ENCODE results near the gene DEDD. TPM values are rescaled to one million over a fixed set of nuclear protein-coding genes. Genes with fewer than 3 reads are reported as not detected.
A peak's percentile ranks its signal among the peaks of the same experiment; 100 is the strongest.

Gene DEDD
- total and polyA plus RNA-seq, 12 donors, result 19.7 to 33.0 (median 26.3) TPM

GRCh38 chr1:161111117-161111516 is 21.4 kb downstream of the DEDD start:
- Histone ChIP-seq H3K4me1 (peaks cover 0 to 50% (median 33%) of the 10 kb centered on the region in 9 donors), H3K27me3 (no peaks in the 10 kb centered on the region), H3K9me3 (no peaks in the 10 kb centered on the region), H3K27ac (no peak overlapping the region), H3K36me3 (peaks cover 0 to 34% (median 0%) of the 10 kb centered on the region in 9 donors), H3K4me3 (no peak overlapping the region)
- TF ChIP-seq, protein P1, sequence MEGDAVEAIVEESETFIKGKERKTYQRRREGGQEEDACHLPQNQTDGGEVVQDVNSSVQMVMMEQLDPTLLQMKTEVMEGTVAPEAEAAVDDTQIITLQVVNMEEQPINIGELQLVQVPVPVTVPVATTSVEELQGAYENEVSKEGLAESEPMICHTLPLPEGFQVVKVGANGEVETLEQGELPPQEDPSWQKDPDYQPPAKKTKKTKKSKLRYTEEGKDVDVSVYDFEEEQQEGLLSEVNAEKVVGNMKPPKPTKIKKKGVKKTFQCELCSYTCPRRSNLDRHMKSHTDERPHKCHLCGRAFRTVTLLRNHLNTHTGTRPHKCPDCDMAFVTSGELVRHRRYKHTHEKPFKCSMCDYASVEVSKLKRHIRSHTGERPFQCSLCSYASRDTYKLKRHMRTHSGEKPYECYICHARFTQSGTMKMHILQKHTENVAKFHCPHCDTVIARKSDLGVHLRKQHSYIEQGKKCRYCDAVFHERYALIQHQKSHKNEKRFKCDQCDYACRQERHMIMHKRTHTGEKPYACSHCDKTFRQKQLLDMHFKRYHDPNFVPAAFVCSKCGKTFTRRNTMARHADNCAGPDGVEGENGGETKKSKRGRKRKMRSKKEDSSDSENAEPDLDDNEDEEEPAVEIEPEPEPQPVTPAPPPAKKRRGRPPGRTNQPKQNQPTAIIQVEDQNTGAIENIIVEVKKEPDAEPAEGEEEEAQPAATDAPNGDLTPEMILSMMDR (IDR thresholded peaks at IDR 0.05), result no peak
- ATAC-seq, result no peak
- intact Hi-C loops (cut with DNase I), result no loop called here
- no peak for DNase-seq
- 94 to 96% methylated on average over 3 of the region's 3 CpGs for WGBS, 2 donors

GRCh38 chr1:161106431-161106830 is 26.0 kb downstream of the DEDD start:
- no peak for DNase-seq
- intact Hi-C loops (cut with DNase I), result no loop called here
- Histone ChIP-seq H3K27ac (no peak overlapping the region), H3K9me3 (no peaks in the 10 kb centered on the region), H3K4me3 (no peak overlapping the region), H3K4me1 (peaks cover 0 to 5% (median 1%) of the 10 kb centered on the region in 9 donors), H3K36me3 (peaks cover 0 to 37% (median 8%) of the 10 kb centered on the region in 9 donors), H3K27me3 (no peaks in the 10 kb centered on the region)
- TF ChIP-seq, protein P1 (IDR thresholded peaks at IDR 0.05), result no peak
- WGBS, 2 donors, result 93 to 94% methylated on average over 1 of the region's 1 CpG
- ATAC-seq, result no peak

- Histone ChIP-seq H3K27ac (peak overlapping the region in 3 of 10 donors; percentile 6 to 44 (median 26)), H3K9me3 (no peaks in the 10 kb centered on the region), H3K36me3 (peaks cover 0 to 38% (median 13%) of the 10 kb centered on the region in 9 donors), H3K27me3 (no peaks in the 10 kb centered on the region), H3K4me1 (peaks cover 7 to 42% (median 22%) of the 10 kb centered on the region in 9 donors), H3K4me3 (no peak overlapping the region)
- no peak for ATAC-seq
- peak in 1 of 2 donors; percentile 41 for DNase-seq
- 48 to 60% methylated on average over 2 of the region's 2 CpGs for WGBS, 2 donors
- TF ChIP-seq, protein P1 (IDR thresholded peaks at IDR 0.05), result no peak
- intact Hi-C loops (cut with DNase I), result no loop called here
These were observed 31.9 kb downstream of the DEDD start for GRCh38 chr1:161100556-161100955.

DNA sequence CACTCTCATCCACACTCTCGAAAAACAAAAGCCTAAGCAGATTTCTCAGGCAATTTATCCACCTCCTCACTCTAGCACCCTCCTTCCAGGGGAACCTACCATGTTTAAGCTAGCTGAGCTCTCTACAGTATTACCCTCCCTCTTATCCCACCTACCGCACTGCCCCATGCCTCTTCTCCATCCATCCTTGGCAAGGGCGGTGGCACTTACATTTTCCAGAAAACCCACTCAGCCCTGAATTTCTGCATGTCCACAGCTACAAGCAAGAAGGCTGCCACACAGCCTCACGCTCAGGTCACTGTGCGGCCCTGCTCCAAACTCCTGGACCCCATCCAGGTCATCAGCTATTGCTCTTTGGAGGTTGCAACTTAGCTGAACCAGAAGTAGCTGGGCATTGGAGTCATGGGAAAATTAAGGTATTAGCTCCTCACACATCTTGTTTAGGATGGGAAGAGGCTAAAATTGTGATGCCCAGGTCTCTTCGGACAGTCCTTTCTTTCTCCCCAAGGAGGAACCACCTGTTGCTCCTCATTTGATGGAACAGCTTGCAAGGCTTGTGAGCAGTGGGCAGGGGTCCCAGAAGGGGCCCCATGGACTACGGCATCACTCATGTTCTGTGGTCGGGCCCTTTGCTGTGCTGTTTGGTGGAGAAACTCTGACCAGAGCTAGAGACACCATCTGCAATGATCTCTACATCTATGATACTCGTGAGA is 33.2 kb downstream of the DEDD start:
- no peak for DNase-seq
- Histone ChIP-seq H3K36me3 (peaks cover 0 to 38% (median 13%) of the 10 kb centered on the region in 9 donors), H3K4me3 (peak overlapping the region in 5 of 10 donors; percentile 60 to 77 (median 66)), H3K4me1 (peaks cover 7 to 43% (median 22%) of the 10 kb centered on the region in 9 donors), H3K9me3 (no peaks in the 10 kb centered on the region), H3K27ac (peak overlapping the region in 2 of 10 donors; percentile 67 to 68), H3K27me3 (no peaks in the 10 kb centered on the region)
- ATAC-seq, result peak in 1 of 8 donors; percentile 12
- WGBS, 2 donors, result 81 to 87% methylated on average over 9 of the region's 9 CpGs
- intact Hi-C loops (cut with DNase I), result loop anchor here in 9 of 10 donors (2.0 to 10.0 kb wide), 7 partner anchors 52 to 372 kb away; partner anchors contain the start of gene USF1 (in 2 of the 9)
- TF ChIP-seq, protein P1 (IDR thresholded peaks at IDR 0.05), result no peak

Measured in heart right ventricle (tissue), 16 donors.